K562 (cell line): Measurements from ENCODE around the gene CCL24. TPM values are rescaled to one million over a fixed set of nuclear protein-coding genes. Genes with fewer than 3 reads are reported as not detected.
"Not testable (repeated sequence)": the region's sequence is repeated elsewhere in the genome, so short reads cannot be mapped to it uniquely, and the experiment has no call there.

Experiments used
- ATAC-seq: fragments of 200-7000 bp; cut with Tn5 transposase; 3 replicates; pipeline ENCODE4 v1.9.1; 2020; ENCODE audit warnings: moderate library complexity
- BruUV-seq: library from RNA; stranded (reverse); fragments of 400-500 nt; replicated peaks from 2 replicates; lab custom pipeline; 2021; lab: Mats Ljungman, UMichigan
- CTCF ChIA-PET: fragments of 300-600 bp; formaldehyde crosslinking; extraction: SDS; loops from one replicate; lab custom pipeline; 2021; ENCODE audit warnings: low intra/inter-chr PET ratio; lab: Yijun Ruan, JAX
- POLR2A ChIA-PET: fragments of 300-600, 350-650 bp; sonication (Branson Sonifier 250); formaldehyde crosslinking; extraction: SDS; loops from one replicate; lab custom pipeline; 2021; ENCODE audit warnings: antibody characterized with exemption, inconsistent platforms; lab: Yijun Ruan, JAX
- DNase-seq, 4 experiments: peaks; one replicate each; pipeline versions ENCODE4 v3.0.0 to v3.0.0-alpha.2; 2011 to 2018; ENCODE audit warnings: low spot score in 3 of 4, mixed read lengths in 3 of 4; ENCODE audit errors: extremely low read depth in 1 of 4
- FAIRE-seq: peaks from 2 replicates; lab custom pipeline; 2011; peaks lifted over from hg19 to GRCh38; lab: Jason Lieb, UNC
- H2AFZ ChIP-seq: 2 replicates; pipeline ENCODE4 v1.6.0; 2011; ENCODE audit warnings: low read depth, low read length, control low read depth, inconsistent platforms
- H3K27ac ChIP-seq: fragments of 200-600 bp; 3 replicates; pipeline ENCODE4 v1.8.0; 2011; ENCODE audit warnings: low read depth, mild to moderate bottlenecking, control low read depth, inconsistent platforms, low read length, moderate library complexity, mixed read lengths; ENCODE audit errors: extremely low read depth
- H3K27me3 ChIP-seq, 2 experiments: fragments of 300-600 bp in 1 of 2; 2 replicates in 1 of 2; 3 replicates in 1 of 2; pipeline versions ENCODE4 v1.6.0 to v1.8.0; 2011; ENCODE audit warnings: inconsistent platforms in 2 of 2, low read length in 2 of 2, mild to moderate bottlenecking in 1 of 2, mixed read lengths in 1 of 2, moderate library complexity in 1 of 2; ENCODE audit not compliant: control insufficient read depth in 2 of 2, insufficient read depth in 2 of 2
- H3K36me3 ChIP-seq: fragments of 300-600 bp; 3 replicates; pipeline ENCODE4 v1.8.0; 2011; ENCODE audit warnings: mild to moderate bottlenecking, low read length, inconsistent platforms; ENCODE audit not compliant: control insufficient read depth, insufficient read depth
- H3K4me1 ChIP-seq, 2 experiments: fragments of 200-600 bp in 1 of 2; replicated peaks in 1 of 2; 2 replicates in 1 of 2; 3 replicates in 1 of 2; pipeline versions ENCODE4 v1.5.1 to v1.8.0; 2011; ENCODE audit warnings: inconsistent platforms in 2 of 2, low read length in 2 of 2, mild to moderate bottlenecking in 1 of 2, mixed read lengths in 1 of 2, moderate library complexity in 1 of 2; ENCODE audit not compliant: control insufficient read depth in 2 of 2, insufficient read depth in 2 of 2
- H3K4me2 ChIP-seq: 2 replicates; pipeline ENCODE4 v1.6.1; 2011; ENCODE audit warnings: low read length, control low read depth, inconsistent platforms, mixed read lengths; ENCODE audit not compliant: insufficient read depth
- H3K4me3 ChIP-seq: fragments of 200-600 bp; sonication (generic), shearing (Covaris generic); 2 replicates; pipeline ENCODE4 v1.5.1; 2016; ENCODE audit warnings: control low read depth, inconsistent platforms
- H3K79me2 ChIP-seq: fragments of 200-600 bp; 3 replicates; pipeline ENCODE4 v1.8.0; 2011; ENCODE audit warnings: low read length, inconsistent platforms; ENCODE audit not compliant: control insufficient read depth, insufficient read depth
- H3K9ac ChIP-seq, 2 experiments: 2 replicates each; pipeline versions ENCODE4 v1.6.0 to v1.6.1; 2011; ENCODE audit warnings: low read depth in 2 of 2, low read length in 2 of 2, control low read depth in 1 of 2, inconsistent platforms in 1 of 2, mild to moderate bottlenecking in 1 of 2, mixed read lengths in 1 of 2; ENCODE audit not compliant: insufficient read depth in 1 of 2
- H3K9me1 ChIP-seq: one replicate; pipeline ENCODE4 v1.6.0; 2011; ENCODE audit warnings: inconsistent platforms, mild to moderate bottlenecking, low read length, moderate library complexity; ENCODE audit not compliant: control insufficient read depth, insufficient read depth
- H3K9me3 ChIP-seq: replicated peaks from 2 replicates; pipeline ENCODE4 v1.5.1; 2011; ENCODE audit warnings: low read depth, low read length, inconsistent platforms; ENCODE audit not compliant: control insufficient read depth, insufficient read depth
- H4K20me1 ChIP-seq: replicated peaks from 2 replicates; pipeline ENCODE4 v1.6.1; 2011; ENCODE audit warnings: low read length, inconsistent platforms, mixed read lengths; ENCODE audit not compliant: control insufficient read depth, insufficient read depth
- RBM39 ChIP-seq: fragments of 200-400 bp; formaldehyde crosslinking; optimal IDR thresholded peaks from 2 replicates; pipeline ENCODE3; 2018; ENCODE audit warnings: low read depth, low read length
- THRAP3 ChIP-seq: fragments of 450-650 bp; IDR thresholded peaks from 2 replicates; pipeline ENCODE4 v1.6.1; 2016; ENCODE audit warnings: mild to moderate bottlenecking, inconsistent platforms, borderline replicate concordance
- ZNF175 ChIP-seq: fragments of 200-800 bp; sonication (Bioruptor generic); IDR thresholded peaks from 2 replicates; pipeline ENCODE4 v1.6.1; 2016; ENCODE audit warnings: low read depth, mild to moderate bottlenecking, missing genetic modification characterization, missing compliant biosample characterization
- WGBS: fragments of 100-300 bp; shearing (Covaris generic); methylation state at CpG from one replicate; pipeline ENCODE4 v1.1.6; 2016; ENCODE audit warnings: low coverage, mixed read lengths; ENCODE audit not compliant: insufficient coverage; ENCODE audit errors: missing lambda C conversion rate; 5-methylcytosine and 5-hydroxymethylcytosine counted together
- in situ Hi-C: fragments of 300-500 bp; cut with MboI; formaldehyde crosslinking; loops from 4 replicates; pipeline ENCODE4 v1.15.0; 2018; ENCODE audit warnings: inconsistent platforms, mixed read lengths
- intact Hi-C: fragments of 100-400 bp; cut with micrococcal nuclease; formaldehyde crosslinking; loops from 2 replicates; pipeline ENCODE4 v1.14.2; 2022
- polyA plus RNA-seq, 8 experiments: library from polyadenylated mRNA; depleted of rRNA in 4 of 8; stranded (reverse) in 5 of 8; unstranded in 3 of 8; fragments of >200 nt; fragmentation: Nextera tagmentation in 2 of 8; fragmentation: Illumina TruSeq in 1 of 8; extraction: Ambion mirVana in 2 of 8; extraction: Trizol in 1 of 8; gene quantifications; 2 replicates each; pipeline versions ENCODE4 v1.2.1 to v1.2.3, GENCODE V29; 2011 to 2014; ENCODE audit warnings: inconsistent platforms in 1 of 8, missing spikeins in 1 of 8
- total RNA-seq, 7 experiments: library from RNA; depleted of rRNA in 6 of 7; stranded (reverse); fragments of >200 nt in 6 of 7; fragmentation: Illumina TruSeq in 2 of 7; extraction: Trizol in 2 of 7; gene quantifications; 2 replicates each; pipeline versions ENCODE4 v1.2.1 to v1.2.3, GENCODE V29; 2011 to 2021; ENCODE audit warnings: low replicate concordance in 1 of 7
- TF ChIP-seq, protein P1 (sequence below): fragments of 250-450 bp; sonication (Bioruptor Pico); IDR thresholded peaks from 2 replicates; pipeline ENCODE4 v1.4.0; 2020; ENCODE audit warnings: mild to moderate bottlenecking, moderate library complexity, borderline replicate concordance
- TF ChIP-seq, protein P2 (sequence below): IDR thresholded peaks from 2 replicates; pipeline ENCODE4 v1.6.1; 2016; ENCODE audit warnings: missing genetic modification characterization, missing compliant biosample characterization
- TF ChIP-seq, protein P3 (sequence below): IDR thresholded peaks from 2 replicates; pipeline ENCODE4 v1.6.1; 2012; ENCODE audit warnings: low read depth, low read length, improper control_type of control experiment, borderline replicate concordance

Gene CCL24
- total and polyA plus RNA-seq, 9 of the 15 experiments (the other 6 are each of a cell fraction or from before 2014, with no cell fraction given) = 0.45 to 3.6 (median 0.95) TPM; not detected in 1

DNA sequence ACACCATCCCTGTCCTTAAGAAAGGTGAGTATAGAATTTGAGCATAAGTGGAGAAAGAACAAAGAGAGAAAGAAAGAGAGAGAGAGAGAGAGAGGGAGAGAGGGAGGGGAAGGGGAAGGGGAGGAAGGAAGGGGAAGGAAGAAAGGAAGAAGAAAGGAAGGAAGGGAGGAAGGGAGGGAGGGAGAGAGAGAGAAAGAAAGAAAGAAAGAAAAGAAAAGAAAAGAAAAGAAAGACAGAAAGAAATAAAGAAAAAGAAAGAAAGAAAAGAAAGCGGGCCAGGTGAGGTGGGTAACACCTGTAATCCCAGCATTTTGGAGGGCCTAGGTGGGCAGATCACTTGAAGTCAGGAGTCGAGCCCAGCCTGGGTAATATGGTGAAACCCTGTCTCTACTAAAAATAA is 19.9 kb downstream of the CCL24 start:
- Histone ChIP-seq H3K9me1 (no peaks in the 10 kb centered on the region), H3K4me3 (no peak overlapping the region), H4K20me1 (no peaks in the 10 kb centered on the region), H2AFZ (no peak overlapping the region), H3K4me1 (peaks cover 18 to 28% of the 10 kb centered on the region in 2 experiments), H3K9me3 (no peaks in the 10 kb centered on the region), H3K27ac (no peak overlapping the region), H3K27me3 (no peaks in the 10 kb centered on the region), H3K4me2 (no peak overlapping the region), H3K79me2 (no peaks in the 10 kb centered on the region), H3K9ac (no peak overlapping the region), H3K36me3 (no peaks in the 10 kb centered on the region)
- ChIA-PET CTCF (no interaction called here), POLR2A (no interaction called here)
- no peak for FAIRE-seq
- in situ Hi-C loops = no loop called here
- TF ChIP-seq, protein P1, sequence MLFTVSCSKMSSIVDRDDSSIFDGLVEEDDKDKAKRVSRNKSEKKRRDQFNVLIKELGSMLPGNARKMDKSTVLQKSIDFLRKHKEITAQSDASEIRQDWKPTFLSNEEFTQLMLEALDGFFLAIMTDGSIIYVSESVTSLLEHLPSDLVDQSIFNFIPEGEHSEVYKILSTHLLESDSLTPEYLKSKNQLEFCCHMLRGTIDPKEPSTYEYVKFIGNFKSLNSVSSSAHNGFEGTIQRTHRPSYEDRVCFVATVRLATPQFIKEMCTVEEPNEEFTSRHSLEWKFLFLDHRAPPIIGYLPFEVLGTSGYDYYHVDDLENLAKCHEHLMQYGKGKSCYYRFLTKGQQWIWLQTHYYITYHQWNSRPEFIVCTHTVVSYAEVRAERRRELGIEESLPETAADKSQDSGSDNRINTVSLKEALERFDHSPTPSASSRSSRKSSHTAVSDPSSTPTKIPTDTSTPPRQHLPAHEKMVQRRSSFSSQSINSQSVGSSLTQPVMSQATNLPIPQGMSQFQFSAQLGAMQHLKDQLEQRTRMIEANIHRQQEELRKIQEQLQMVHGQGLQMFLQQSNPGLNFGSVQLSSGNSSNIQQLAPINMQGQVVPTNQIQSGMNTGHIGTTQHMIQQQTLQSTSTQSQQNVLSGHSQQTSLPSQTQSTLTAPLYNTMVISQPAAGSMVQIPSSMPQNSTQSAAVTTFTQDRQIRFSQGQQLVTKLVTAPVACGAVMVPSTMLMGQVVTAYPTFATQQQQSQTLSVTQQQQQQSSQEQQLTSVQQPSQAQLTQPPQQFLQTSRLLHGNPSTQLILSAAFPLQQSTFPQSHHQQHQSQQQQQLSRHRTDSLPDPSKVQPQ (CRISPR knock-in tag) = no peak
- TF ChIP-seq, protein P2, sequence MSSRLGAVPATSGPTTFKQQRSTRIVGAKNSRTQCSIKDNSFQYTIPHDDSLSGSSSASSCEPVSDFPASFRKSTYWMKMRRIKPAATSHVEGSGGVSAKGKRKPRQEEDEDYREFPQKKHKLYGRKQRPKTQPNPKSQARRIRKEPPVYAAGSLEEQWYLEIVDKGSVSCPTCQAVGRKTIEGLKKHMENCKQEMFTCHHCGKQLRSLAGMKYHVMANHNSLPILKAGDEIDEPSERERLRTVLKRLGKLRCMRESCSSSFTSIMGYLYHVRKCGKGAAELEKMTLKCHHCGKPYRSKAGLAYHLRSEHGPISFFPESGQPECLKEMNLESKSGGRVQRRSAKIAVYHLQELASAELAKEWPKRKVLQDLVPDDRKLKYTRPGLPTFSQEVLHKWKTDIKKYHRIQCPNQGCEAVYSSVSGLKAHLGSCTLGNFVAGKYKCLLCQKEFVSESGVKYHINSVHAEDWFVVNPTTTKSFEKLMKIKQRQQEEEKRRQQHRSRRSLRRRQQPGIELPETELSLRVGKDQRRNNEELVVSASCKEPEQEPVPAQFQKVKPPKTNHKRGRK (tag) = peak; percentile 94
- TF ChIP-seq ZNF175 (CRISPR knock-in tag) = no peak
- no peak for TF ChIP-seq RBM39
- TF ChIP-seq THRAP3 = 0 out of 2 replicates have a peak, but pooled peaks have one; percentile 22
- TF ChIP-seq, protein P3, sequence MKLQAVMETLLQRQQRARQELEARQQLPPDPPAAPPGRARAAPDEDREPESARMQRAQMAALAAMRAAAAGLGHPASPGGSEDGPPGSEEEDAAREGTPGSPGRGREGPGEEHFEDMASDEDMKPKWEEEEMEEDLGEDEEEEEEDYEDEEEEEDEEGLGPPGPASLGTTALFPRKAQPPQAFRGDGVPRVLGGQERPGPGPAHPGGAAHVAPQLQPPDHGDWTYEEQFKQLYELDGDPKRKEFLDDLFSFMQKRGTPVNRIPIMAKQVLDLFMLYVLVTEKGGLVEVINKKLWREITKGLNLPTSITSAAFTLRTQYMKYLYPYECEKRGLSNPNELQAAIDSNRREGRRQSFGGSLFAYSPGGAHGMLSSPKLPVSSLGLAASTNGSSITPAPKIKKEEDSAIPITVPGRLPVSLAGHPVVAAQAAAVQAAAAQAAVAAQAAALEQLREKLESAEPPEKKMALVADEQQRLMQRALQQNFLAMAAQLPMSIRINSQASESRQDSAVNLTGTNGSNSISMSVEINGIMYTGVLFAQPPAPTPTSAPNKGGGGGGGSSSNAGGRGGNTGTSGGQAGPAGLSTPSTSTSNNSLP = no peak
- no peak for ATAC-seq
- intact Hi-C loops = no loop called here
- BruUV-seq = no TSS peak
- DNase-seq = no peak
- WGBS = 25% methylated on average over 1 of the region's 2 CpGs

DNA sequence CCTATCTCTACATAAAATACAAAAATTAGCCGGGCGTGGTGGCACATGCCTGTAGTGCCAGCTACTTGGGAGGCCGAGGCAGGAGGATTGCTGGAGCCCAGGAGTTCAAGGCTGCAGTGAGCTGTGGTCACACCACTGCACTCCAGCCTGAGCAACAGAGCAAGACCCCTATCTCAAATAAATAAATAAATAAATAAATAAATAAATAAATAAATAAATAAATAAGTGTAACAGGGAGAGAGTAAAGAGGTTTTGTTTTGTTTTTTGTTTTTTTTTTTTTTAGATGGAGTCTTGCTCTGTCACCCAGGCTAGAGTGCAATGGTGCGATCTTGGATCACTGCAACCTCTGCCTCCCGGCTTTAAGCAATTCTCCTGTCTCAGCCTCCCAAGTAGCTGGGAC is 21.0 kb downstream of the CCL24 start:
- ATAC-seq, FAIRE-seq, H3K79me2 ChIP-seq, CTCF ChIA-PET, H3K4me2 ChIP-seq, intact Hi-C loops, H3K9ac ChIP-seq, H3K27me3 ChIP-seq, H3K4me3 ChIP-seq, POLR2A ChIA-PET, H3K9me3 ChIP-seq, in situ Hi-C loops, BruUV-seq, H3K36me3 ChIP-seq, H3K27ac ChIP-seq, H2AFZ ChIP-seq, H4K20me1 ChIP-seq, DNase-seq, H3K9me1 ChIP-seq: not testable (repeated sequence)
- WGBS = 91% methylated on average over 5 of the region's 5 CpGs
- peaks cover 10 to 23% of the 10 kb centered on the region in 2 experiments; a peak in 4 of 5 replicates for H3K4me1 ChIP-seq
